K562 (cell line): ENCODE results near the gene MRPS6. TPM values are rescaled to one million over a fixed set of nuclear protein-coding genes. Genes with fewer than 3 reads are reported as not detected.

Source experiments
- COPS2 ChIP-seq: fragments of 450-650 bp; conservative IDR thresholded peaks from 2 replicates; pipeline ENCODE4 v1.6.1; 2016; ENCODE audit warnings: mild to moderate bottlenecking, moderate library complexity
- EZH2 ChIP-seq: IDR thresholded peaks from 2 replicates; pipeline ENCODE4 v1.6.1; 2012; ENCODE audit warnings: low read depth, mild to moderate bottlenecking, inconsistent platforms, low read length, borderline replicate concordance
- FOSL1 ChIP-seq: fragments of 200-800 bp; sonication (Bioruptor generic); conservative IDR thresholded peaks from 2 replicates; pipeline ENCODE4 v1.6.1; 2016; ENCODE audit warnings: missing genetic modification characterization, missing compliant biosample characterization
- FOXM1 ChIP-seq, 2 experiments: fragments of 450-650 bp in 1 of 2; sonication (generic) in 1 of 2; formaldehyde crosslinking in 1 of 2; IDR thresholded peaks; 2 replicates each; pipeline versions ENCODE4 v1.6.1 to v1.9.0; 2017 to 2022; ENCODE audit warnings: low read depth in 2 of 2, mild to moderate bottlenecking in 2 of 2, missing genetic modification reagents in 1 of 2, moderate library complexity in 1 of 2
- HDAC2 ChIP-seq: fragments of 450-650 bp; IDR thresholded peaks from 2 replicates; pipeline ENCODE4 v1.6.1; 2016; ENCODE audit warnings: mild to moderate bottlenecking
- NEUROD1 ChIP-seq: fragments of 150-350 bp; IDR thresholded peaks from 2 replicates; pipeline ENCODE4 v1.6.1; 2014; ENCODE audit warnings: borderline replicate concordance, low read length, low read depth; ENCODE audit not compliant: partially characterized antibody
- NFE2L1 ChIP-seq: fragments of 450-650 bp; IDR thresholded peaks from 2 replicates; pipeline ENCODE4 v1.6.1; 2016; ENCODE audit warnings: missing genetic modification characterization, low read depth, mild to moderate bottlenecking, missing compliant biosample characterization, moderate library complexity, borderline replicate concordance
- PHTF2 ChIP-seq: fragments of 250-450 bp; sonication (Bioruptor Pico); IDR thresholded peaks from 2 replicates; pipeline ENCODE4 v1.5.0; 2021; ENCODE audit warnings: mild to moderate bottlenecking
- POLR2A ChIP-seq: fragments of 450-650 bp; conservative IDR thresholded peaks from 2 replicates; pipeline ENCODE4 v1.6.1; 2016
- RBM22 ChIP-seq: fragments of 200-400 bp; formaldehyde crosslinking; IDR thresholded peaks from 2 replicates; pipeline ENCODE4 v1.6.1; 2018; ENCODE audit warnings: low read length, low read depth; ENCODE audit not compliant: poor library complexity, severe bottlenecking
- TFAM ChIP-seq: fragments of 250-450 bp; sonication (Bioruptor Pico); conservative IDR thresholded peaks from 2 replicates; pipeline ENCODE4 v1.5.0; 2021; ENCODE audit warnings: mild to moderate bottlenecking, moderate library complexity
- polyA plus RNA-seq, 8 experiments: library from polyadenylated mRNA; depleted of rRNA in 4 of 8; stranded (reverse) in 5 of 8; unstranded in 3 of 8; fragments of >200 nt; fragmentation: Nextera tagmentation in 2 of 8; fragmentation: Illumina TruSeq in 1 of 8; extraction: Ambion mirVana in 2 of 8; extraction: Trizol in 1 of 8; gene quantifications; 2 replicates each; pipeline versions ENCODE4 v1.2.1 to v1.2.3, GENCODE V29; 2011 to 2014; ENCODE audit warnings: inconsistent platforms in 1 of 8, missing spikeins in 1 of 8
- total RNA-seq, 7 experiments: library from RNA; depleted of rRNA in 6 of 7; stranded (reverse); fragments of >200 nt in 6 of 7; fragmentation: Illumina TruSeq in 2 of 7; extraction: Trizol in 2 of 7; gene quantifications; 2 replicates each; pipeline versions ENCODE4 v1.2.1 to v1.2.3, GENCODE V29; 2011 to 2021; ENCODE audit warnings: low replicate concordance in 1 of 7
- TF ChIP-seq, protein P1 (sequence below): fragments of 450-650 bp; IDR thresholded peaks from 2 replicates; pipeline ENCODE4 v1.6.1; 2017; ENCODE audit warnings: antibody characterized with exemption, mild to moderate bottlenecking
- TF ChIP-seq, protein P2 (sequence below): fragments of 450-650 bp; IDR thresholded peaks from 2 replicates; pipeline ENCODE4 v1.6.1; 2017; ENCODE audit warnings: mild to moderate bottlenecking, moderate library complexity
- TF ChIP-seq, protein P3 (sequence below), 2 experiments: fragments of 150-350 bp in 1 of 2; IDR thresholded peaks; 2 replicates each; pipeline ENCODE4 v1.6.1; 2012 to 2016; ENCODE audit warnings: low read depth in 2 of 2, low read length in 2 of 2, mild to moderate bottlenecking in 1 of 2, moderate library complexity in 1 of 2
- TF ChIP-seq, protein P4 (sequence below): fragments of 450-650 bp; IDR thresholded peaks from 2 replicates; pipeline ENCODE4 v1.6.1; 2014; ENCODE audit warnings: low read depth, mild to moderate bottlenecking, moderate library complexity, borderline replicate concordance

Gene MRPS6
- total and polyA plus RNA-seq, 9 of the 15 experiments (the other 6 are each of a cell fraction or from before 2014, with no cell fraction given) = 26.1 to 72.0 (median 39.3) TPM

DNA sequence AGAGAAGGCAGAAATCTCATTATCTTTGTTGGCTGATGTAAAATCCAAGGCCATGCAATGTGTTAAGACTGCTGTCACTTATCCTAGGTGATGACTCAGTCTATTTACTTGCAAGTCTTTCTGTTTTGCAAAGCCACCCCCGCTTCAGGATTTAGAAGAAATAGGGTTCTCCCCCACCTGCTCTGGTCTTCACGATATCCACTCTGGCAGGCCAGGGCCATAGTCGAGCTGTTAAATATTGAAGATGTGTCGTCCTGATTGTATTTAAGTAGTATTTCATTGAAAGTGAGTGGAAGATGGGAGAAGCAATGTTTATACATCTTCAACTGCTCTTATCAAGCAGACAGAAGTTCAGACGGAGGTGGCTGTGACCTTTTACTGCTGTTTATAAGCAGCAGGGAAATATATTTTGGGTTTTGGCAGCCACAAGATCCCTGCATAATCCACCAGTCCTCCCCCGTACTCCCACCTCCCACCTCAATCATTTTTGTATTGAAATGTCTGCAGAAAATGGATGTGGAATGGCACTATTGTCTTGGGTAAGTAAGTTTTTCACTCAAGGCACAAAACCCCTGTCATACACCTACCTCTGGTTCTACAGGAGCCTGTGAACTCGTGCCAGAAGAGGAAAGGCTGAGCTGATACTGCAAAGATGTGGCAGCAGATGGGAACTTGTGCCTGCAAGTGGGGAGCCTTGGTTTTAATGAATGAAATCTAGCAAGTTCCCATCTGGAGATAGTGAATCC is 117.4 kb downstream of the MRPS6 start (continued):
- TF ChIP-seq, protein P1, sequence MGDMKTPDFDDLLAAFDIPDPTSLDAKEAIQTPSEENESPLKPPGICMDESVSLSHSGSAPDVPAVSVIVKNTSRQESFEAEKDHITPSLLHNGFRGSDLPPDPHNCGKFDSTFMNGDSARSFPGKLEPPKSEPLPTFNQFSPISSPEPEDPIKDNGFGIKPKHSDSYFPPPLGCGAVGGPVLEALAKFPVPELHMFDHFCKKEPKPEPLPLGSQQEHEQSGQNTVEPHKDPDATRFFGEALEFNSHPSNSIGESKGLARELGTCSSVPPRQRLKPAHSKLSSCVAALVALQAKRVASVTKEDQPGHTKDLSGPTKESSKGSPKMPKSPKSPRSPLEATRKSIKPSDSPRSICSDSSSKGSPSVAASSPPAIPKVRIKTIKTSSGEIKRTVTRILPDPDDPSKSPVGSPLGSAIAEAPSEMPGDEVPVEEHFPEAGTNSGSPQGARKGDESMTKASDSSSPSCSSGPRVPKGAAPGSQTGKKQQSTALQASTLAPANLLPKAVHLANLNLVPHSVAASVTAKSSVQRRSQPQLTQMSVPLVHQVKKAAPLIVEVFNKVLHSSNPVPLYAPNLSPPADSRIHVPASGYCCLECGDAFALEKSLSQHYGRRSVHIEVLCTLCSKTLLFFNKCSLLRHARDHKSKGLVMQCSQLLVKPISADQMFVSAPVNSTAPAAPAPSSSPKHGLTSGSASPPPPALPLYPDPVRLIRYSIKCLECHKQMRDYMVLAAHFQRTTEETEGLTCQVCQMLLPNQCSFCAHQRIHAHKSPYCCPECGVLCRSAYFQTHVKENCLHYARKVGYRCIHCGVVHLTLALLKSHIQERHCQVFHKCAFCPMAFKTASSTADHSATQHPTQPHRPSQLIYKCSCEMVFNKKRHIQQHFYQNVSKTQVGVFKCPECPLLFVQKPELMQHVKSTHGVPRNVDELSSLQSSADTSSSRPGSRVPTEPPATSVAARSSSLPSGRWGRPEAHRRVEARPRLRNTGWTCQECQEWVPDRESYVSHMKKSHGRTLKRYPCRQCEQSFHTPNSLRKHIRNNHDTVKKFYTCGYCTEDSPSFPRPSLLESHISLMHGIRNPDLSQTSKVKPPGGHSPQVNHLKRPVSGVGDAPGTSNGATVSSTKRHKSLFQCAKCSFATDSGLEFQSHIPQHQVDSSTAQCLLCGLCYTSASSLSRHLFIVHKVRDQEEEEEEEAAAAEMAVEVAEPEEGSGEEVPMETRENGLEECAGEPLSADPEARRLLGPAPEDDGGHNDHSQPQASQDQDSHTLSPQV = no peak
- TF ChIP-seq, protein P2, sequence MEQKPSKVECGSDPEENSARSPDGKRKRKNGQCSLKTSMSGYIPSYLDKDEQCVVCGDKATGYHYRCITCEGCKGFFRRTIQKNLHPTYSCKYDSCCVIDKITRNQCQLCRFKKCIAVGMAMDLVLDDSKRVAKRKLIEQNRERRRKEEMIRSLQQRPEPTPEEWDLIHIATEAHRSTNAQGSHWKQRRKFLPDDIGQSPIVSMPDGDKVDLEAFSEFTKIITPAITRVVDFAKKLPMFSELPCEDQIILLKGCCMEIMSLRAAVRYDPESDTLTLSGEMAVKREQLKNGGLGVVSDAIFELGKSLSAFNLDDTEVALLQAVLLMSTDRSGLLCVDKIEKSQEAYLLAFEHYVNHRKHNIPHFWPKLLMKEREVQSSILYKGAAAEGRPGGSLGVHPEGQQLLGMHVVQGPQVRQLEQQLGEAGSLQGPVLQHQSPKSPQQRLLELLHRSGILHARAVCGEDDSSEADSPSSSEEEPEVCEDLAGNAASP = no peak
- TF ChIP-seq RBM22 = no peak
- no peak for TF ChIP-seq COPS2
- TF ChIP-seq HDAC2 = peak; percentile 84; the same call in 1 of the 2 replicates
- TF ChIP-seq PHTF2 (CRISPR knock-in tag) = no peak
- no peak for TF ChIP-seq TFAM (CRISPR knock-in tag)
- TF ChIP-seq EZH2 = no peak
- no peak for TF ChIP-seq NFE2L1 (tag)
- TF ChIP-seq, protein P3, sequence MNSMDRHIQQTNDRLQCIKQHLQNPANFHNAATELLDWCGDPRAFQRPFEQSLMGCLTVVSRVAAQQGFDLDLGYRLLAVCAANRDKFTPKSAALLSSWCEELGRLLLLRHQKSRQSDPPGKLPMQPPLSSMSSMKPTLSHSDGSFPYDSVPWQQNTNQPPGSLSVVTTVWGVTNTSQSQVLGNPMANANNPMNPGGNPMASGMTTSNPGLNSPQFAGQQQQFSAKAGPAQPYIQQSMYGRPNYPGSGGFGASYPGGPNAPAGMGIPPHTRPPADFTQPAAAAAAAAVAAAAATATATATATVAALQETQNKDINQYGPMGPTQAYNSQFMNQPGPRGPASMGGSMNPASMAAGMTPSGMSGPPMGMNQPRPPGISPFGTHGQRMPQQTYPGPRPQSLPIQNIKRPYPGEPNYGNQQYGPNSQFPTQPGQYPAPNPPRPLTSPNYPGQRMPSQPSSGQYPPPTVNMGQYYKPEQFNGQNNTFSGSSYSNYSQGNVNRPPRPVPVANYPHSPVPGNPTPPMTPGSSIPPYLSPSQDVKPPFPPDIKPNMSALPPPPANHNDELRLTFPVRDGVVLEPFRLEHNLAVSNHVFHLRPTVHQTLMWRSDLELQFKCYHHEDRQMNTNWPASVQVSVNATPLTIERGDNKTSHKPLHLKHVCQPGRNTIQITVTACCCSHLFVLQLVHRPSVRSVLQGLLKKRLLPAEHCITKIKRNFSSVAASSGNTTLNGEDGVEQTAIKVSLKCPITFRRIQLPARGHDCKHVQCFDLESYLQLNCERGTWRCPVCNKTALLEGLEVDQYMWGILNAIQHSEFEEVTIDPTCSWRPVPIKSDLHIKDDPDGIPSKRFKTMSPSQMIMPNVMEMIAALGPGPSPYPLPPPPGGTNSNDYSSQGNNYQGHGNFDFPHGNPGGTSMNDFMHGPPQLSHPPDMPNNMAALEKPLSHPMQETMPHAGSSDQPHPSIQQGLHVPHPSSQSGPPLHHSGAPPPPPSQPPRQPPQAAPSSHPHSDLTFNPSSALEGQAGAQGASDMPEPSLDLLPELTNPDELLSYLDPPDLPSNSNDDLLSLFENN (IDR thresholded peaks at IDR 0.05; ENCODE audit: low read depth in 2 of 2, low read length in 2 of 2) = peak in 1 of 2 experiments; percentile 83; a peak in 2 of 4 replicates
- peak; percentile 95 for TF ChIP-seq FOSL1 (tag)
- TF ChIP-seq FOXM1 (IDR thresholded peaks at IDR 0.05; ENCODE audit: low read depth) = peak; percentile 78
- TF ChIP-seq FOXM1 (CRISPR knock-in tag; IDR thresholded peaks at IDR 0.05; ENCODE audit: low read depth) = no peak
- TF ChIP-seq, protein P4, sequence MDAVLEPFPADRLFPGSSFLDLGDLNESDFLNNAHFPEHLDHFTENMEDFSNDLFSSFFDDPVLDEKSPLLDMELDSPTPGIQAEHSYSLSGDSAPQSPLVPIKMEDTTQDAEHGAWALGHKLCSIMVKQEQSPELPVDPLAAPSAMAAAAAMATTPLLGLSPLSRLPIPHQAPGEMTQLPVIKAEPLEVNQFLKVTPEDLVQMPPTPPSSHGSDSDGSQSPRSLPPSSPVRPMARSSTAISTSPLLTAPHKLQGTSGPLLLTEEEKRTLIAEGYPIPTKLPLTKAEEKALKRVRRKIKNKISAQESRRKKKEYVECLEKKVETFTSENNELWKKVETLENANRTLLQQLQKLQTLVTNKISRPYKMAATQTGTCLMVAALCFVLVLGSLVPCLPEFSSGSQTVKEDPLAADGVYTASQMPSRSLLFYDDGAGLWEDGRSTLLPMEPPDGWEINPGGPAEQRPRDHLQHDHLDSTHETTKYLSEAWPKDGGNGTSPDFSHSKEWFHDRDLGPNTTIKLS = peak; percentile 51; the same call in 1 of the 2 replicates
- peak; percentile 77 for TF ChIP-seq NEUROD1
- no peak for TF ChIP-seq POLR2A
